HG03025 (cell line): ENCODE data around the gene MDM4.
"Not testable (repeated sequence)": the region's sequence is repeated elsewhere in the genome, so short reads cannot be mapped to it uniquely, and the experiment has no call there.

ENCODE experiments used
- ATAC-seq: cut with Tn5 transposase; IDR thresholded peaks from one replicate; pipeline ENCODE4 v1.9.1; 2021; ENCODE audit warnings: mild to moderate bottlenecking, moderate library complexity; ENCODE audit not compliant: unreplicated experiment, low FRiP score

Gene MDM4, protein sequence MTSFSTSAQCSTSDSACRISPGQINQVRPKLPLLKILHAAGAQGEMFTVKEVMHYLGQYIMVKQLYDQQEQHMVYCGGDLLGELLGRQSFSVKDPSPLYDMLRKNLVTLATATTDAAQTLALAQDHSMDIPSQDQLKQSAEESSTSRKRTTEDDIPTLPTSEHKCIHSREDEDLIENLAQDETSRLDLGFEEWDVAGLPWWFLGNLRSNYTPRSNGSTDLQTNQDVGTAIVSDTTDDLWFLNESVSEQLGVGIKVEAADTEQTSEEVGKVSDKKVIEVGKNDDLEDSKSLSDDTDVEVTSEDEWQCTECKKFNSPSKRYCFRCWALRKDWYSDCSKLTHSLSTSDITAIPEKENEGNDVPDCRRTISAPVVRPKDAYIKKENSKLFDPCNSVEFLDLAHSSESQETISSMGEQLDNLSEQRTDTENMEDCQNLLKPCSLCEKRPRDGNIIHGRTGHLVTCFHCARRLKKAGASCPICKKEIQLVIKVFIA

DNA sequence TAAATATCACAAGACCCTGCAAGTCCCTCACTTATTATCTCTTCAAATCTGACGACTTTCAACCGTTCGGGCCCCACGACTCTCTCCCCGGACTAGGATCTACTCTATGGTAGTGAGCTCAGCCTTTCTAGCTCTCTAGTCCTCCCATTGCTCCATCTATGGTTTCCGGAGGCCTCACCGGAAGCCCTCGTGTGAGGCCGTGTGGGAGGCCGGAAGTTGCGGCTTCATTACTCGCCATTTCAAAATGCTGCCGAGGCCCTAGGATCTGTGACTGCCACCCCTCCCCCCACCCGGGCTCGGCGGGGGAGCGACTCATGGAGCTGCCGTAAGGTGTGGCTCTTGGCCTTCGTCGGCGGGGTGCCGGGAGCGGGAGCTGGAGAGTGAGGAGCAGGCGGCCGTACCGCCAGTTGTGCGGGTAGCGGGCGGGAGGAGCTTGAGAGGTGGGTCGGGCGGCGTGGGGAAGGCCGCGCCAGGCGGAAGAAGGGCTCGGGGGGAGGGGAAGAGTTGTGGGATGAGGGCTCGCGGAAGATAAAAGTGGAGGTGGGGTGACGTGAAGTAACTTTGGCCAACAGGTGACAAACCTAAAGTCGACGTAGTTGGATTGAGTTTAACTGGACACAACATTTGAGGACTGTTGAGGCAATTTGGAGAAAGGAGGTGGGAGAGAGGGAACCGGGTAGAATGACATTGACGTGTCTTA is at the start of gene MDM4:
Gene MDM4 (plus strand): TSS at position 227 of the 700 bp plus-strand sequence. CDS start 9,113 bp downstream, outside the sequence.
- peak; percentile 58 for ATAC-seq

- ATAC-seq, result no peak
Observed at GRCh38 chr1:204466416-204467405, 49.5 kb upstream of the MDM4 start.

GRCh38 chr1:204468206-204468605 is 48.0 kb upstream of the MDM4 start:
- ATAC-seq, result no peak

DNA sequence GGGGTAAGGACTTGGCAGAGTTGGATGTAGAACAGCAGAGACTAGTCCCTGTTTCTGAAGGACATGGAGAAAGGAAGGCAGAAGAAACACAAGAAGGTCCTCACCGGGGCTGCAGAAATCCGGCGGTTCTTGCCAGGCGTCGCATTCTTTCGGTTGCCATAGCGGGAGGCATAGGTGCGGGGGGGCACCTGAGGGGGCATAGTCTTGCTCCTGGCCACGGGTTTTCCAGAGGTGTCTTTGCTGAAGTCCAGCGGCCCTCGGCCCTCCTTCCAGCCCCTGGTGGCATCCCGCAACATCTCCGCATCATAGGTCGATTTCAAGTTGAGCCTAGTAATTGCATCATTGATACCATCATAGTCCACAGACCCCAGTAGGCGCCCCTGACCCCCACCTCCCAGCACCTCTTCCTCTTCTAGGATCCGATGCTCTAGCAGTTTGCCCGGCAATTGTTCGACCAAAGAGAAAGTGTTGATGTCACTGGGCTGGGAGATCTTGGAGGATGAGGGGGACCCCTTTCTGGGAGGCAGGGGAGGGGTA is 47.4 kb upstream of the MDM4 start:
- no peak for ATAC-seq

- ATAC-seq, result no peak
Observed at GRCh38 chr1:204469304-204469703, 46.9 kb upstream of the MDM4 start.

DNA sequence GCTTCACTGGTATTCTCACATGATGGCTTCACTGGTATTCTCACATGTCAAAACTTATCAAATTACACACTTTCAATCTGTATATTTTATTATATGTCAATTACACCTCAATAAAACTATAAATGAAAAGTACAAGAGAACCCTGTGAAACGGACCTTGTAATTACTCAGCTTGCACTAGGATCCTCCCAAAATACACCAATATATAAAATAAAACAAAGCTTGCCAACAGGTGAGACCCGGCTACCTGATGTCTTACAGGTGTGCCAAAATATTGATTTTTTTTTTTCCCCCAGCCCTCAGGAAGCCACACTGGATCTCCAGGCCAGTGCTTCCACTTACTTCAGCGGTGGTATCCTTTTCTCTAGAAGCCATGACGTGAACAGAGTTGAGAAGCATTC is 44.5 kb upstream of the MDM4 start:
- ATAC-seq, result no peak

DNA sequence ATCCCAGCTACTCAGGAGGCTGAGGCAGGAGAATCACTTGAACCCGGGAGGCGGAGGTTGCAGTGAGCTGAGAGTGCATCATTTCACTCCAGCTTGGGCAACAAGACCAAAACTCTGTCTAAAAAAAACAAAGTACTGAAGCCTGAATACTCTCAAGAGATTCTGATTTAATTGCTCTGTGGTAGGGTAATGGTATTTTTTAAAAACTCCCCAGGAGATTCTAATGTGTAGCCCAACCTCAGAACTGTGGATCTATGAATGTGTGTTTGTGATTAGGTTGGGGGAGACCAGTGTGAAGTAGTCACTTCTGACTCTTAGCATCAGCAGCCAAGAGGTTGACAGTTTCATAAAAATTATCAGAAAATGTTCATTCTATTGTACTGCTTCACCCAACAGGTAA is 43.5 kb upstream of the MDM4 start:
- ATAC-seq, result no peak

GRCh38 chr1:204473400-204473965 is 42.7 kb upstream of the MDM4 start:
- ATAC-seq, result no peak

DNA sequence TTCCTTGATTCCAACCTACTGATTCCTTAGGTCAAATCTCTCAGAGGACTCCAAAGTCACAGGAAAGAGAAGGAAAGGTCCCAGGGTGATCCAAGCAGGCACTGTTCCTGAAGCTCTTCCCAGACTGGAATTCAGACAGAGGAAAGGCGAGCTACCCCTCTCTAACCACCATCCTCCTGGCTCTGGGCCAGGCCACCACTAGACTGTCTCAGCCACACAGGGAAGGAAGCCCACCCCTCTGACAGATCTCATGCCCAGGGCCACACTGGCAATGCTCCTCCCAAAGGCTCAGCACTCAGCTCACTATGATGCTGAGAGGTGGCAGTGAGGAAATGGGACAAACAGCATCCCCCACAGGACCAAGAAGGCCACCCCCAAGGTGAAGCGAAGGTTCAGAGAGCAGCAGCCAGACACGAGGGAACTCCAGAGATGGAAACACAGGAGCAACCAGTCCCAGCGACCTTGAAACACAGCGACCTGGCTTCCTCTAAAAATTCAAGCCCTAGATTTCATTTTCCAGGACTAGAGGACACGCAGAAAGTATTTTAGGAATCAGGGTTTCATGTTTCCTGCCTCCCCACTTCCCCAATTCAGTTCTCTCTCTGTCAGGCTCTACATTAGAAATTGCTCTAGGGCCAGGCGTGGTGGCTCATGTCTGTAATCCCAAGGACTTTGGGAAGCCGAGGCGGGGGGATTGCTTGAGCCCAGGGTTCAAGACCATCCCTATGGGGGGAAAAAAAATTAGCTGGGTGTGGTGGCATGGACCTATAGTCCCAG is 40.4 kb upstream of the MDM4 start:
- no peak for ATAC-seq

DNA sequence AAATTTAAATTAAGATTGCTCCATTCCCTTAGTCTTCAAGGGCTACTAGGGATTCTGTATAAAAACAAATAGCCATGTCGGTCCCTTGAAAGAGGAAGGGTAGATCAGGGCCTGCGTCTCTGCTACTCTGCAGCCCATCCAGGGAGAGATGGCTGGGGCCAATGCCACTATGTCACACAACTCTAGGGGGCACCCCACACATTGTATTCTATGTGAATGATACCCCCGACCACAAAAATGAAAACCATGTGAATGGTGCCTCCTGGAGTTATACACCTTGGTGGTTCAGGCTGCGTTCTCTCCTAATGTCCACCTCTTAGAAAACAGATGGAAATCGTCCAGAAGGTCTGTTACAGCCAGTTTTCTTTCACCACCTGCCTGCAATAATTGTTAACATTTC is 39.6 kb upstream of the MDM4 start:
- no peak for ATAC-seq

DNA sequence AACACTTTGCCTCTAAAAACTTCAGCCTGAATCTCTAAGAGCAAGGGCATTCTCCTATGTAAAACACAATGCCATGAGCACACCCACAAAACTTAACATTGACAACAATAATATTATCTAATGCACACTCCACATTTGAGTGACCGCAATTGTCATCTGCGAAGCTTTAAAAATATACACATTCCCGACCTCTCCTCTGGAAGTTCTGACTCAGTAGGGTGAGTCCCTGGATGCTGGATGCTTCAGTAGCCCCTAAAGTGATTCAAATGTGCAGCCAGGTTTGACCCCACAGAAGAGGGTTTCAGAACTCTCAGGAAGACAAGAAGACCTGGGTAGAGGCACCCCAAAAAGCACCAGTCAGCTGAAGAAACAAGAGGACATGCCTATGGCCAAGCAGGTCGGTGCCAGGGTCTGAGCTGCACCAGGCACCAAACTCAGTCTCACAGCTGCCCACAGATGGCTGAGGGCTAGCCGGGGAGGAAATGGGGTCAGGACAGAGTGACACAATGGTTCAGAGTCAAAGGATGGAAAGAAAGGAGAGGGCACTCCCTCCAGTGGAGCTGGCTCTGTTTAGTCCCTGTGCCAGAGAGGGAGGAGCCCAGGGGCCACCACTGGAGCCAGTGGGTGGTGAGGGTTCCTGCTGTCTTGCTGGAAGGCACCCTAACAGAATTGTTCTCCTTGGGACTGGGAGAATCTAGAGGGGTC is 39.0 kb upstream of the MDM4 start:
- no peak for ATAC-seq

- ATAC-seq, result no peak
Observed at GRCh38 chr1:204478172-204478899, 37.9 kb upstream of the MDM4 start.

DNA sequence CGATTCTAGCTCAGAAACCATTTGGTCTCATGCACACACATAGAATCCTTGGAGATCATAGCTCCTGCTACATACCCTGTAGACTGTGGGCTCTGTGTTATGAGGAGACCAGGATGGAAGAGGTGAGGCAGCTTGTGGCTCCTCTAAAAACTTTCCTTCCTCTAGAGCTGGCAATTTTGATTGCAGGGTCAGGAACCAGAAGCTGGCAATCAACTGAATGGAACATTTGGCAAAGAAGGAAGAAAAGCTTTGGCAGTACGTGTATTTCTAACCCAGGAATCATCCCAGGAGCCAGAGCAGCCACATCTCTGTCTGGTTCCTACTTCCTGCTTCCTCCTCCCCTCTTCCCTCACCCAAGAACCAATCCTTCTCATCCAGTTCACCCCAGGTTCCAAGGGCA is 37.3 kb upstream of the MDM4 start:
- no peak for ATAC-seq

DNA sequence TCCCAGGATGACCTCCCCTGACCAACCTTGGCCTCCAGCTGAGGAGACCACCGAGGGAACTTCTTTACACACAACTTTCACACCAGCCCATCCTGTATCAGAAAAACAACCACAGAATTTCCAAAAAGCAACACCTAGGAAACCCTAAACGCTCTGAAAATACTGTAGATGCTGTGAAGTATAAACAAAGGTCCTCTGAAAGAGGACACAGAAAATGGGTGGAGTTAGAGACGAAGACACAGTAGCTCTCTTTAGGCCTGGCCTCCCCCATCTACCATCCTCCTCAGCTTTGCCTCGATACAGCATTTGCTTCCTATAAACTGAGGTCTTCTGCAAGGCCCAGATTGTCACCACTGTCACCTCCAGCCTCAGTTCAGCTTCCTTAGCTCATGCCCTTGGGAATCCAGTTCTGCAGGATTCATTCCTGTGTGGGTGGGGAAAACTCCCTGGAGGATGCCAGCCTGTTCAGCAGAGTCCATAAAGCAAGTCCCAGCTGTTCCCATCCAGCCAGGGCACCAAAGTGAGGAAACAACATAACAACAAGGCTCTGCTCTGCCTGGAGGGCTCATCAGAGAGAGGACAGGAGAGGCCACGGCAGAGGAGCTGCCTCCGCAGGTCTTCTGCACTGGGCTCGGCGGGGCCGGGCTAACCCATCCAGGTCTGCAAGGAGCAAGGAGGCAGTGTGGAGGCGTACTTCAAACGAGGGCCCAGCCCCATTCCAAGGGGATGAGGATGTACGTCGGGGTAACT is 36.6 kb upstream of the MDM4 start:
- ATAC-seq, result no peak

- ATAC-seq, result no peak
Observed at GRCh38 chr1:204480515-204480914, 35.7 kb upstream of the MDM4 start.

DNA sequence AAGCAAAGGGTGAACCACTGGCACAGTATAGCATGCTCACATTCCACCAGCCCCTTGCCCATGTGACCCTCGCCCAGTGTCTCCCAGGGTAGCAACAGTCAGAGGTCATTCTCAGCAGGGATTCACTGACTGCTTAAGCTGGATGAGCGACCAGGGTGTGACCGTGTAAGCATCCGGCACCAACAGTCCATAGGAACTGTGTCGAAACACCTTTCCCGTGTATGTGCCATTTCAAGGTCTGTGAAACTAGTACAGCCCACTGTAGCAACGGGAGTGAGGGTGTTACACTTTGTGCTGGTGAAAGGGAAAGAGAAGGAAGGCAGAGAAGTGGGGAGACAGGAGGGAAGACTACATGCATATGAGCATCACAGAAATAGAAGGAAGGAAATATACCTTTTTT is 32.4 kb upstream of the MDM4 start:
- ATAC-seq, result no peak

- not testable (repeated sequence) for ATAC-seq
Observed at GRCh38 chr1:204486513-204487255, 29.5 kb upstream of the MDM4 start.
